Measurements from ENCODE around the gene MRPL32. TPM values are rescaled to one million over a fixed set of nuclear protein-coding genes. Genes with fewer than 3 reads are reported as not detected.

MRPL32 gene
- total RNA-seq, 3 donors from 2014 or later (not counting 1 experiment from before 2014, with no cell fraction given) = 22.5 to 36.9 (median 32.6) TPM

GRCh38 chr7:42982604-42983115 is 50.5 kb downstream of the MRPL32 start:
- H3K36me3 Mint-ChIP-seq = no peaks in the 10 kb centered on the region
- TF ChIP-seq, protein P1, sequence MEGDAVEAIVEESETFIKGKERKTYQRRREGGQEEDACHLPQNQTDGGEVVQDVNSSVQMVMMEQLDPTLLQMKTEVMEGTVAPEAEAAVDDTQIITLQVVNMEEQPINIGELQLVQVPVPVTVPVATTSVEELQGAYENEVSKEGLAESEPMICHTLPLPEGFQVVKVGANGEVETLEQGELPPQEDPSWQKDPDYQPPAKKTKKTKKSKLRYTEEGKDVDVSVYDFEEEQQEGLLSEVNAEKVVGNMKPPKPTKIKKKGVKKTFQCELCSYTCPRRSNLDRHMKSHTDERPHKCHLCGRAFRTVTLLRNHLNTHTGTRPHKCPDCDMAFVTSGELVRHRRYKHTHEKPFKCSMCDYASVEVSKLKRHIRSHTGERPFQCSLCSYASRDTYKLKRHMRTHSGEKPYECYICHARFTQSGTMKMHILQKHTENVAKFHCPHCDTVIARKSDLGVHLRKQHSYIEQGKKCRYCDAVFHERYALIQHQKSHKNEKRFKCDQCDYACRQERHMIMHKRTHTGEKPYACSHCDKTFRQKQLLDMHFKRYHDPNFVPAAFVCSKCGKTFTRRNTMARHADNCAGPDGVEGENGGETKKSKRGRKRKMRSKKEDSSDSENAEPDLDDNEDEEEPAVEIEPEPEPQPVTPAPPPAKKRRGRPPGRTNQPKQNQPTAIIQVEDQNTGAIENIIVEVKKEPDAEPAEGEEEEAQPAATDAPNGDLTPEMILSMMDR (IDR thresholded peaks at IDR 0.05) = no peak
- H3K4me3 ChIP-seq (ENCODE audit: low read length) = no peak overlapping the region
- H3K27me3 Mint-ChIP-seq (ENCODE audit: low read depth in 2 of 2) = peaks cover 14 to 18% of the 10 kb centered on the region in 2 donors
- H3K4me3 Mint-ChIP-seq = no peak overlapping the region
- H3K4me1 Mint-ChIP-seq = no peaks in the 10 kb centered on the region
- peaks cover 0 to 4% of the 10 kb centered on the region in 2 donors for H3K9me3 Mint-ChIP-seq
- DNase-seq (no peak), ATAC-seq (no peak)
- H3K9me3 ChIP-seq (ENCODE audit: control insufficient read depth, insufficient read depth, low read length) = no peaks in the 10 kb centered on the region
- H3K36me3 ChIP-seq (ENCODE audit: control insufficient read depth, insufficient read depth, low read length) = no peaks in the 10 kb centered on the region
- H3K27ac Mint-ChIP-seq = no peak overlapping the region
- no peak overlapping the region for H3K27ac ChIP-seq (ENCODE audit: low read length)
- H3K27me3 ChIP-seq (ENCODE audit: control insufficient read depth, insufficient read depth, low read length) = no peaks in the 10 kb centered on the region
- intact Hi-C loops (cut with micrococcal nuclease) = no loop called here
- no peaks in the 10 kb centered on the region for H3K4me1 ChIP-seq (ENCODE audit: control insufficient read depth, insufficient read depth, low read length)
- 88% methylated on average over 3 of the region's 3 CpGs for WGBS (ENCODE audit: insufficient coverage)

DNA sequence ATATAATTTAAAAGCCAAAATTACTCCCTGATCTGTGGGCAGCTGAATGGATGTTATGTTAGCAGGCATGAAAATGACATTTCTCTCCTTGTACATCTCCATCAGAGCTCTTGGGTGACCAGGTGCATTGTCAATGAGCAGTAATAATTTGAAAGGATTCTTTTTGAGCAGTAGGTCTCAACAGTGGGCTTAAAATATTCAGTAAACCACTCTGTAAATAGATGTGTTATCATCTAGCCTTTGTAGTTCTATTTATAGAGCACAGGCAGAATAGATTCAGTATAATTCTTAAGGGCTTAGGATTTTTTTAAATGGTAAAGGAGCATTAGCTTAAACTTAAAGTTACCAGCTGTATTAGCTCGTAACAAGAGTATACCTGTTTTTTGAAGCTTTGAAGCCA is 52.0 kb downstream of the MRPL32 start:
- Histone ChIP-seq H3K9me3 (ENCODE audit: control insufficient read depth, insufficient read depth, low read length) (no peaks in the 10 kb centered on the region), H3K27ac (ENCODE audit: low read length) (no peak overlapping the region), H3K27me3 (ENCODE audit: control insufficient read depth, insufficient read depth, low read length) (no peaks in the 10 kb centered on the region), H3K4me1 (ENCODE audit: control insufficient read depth, insufficient read depth, low read length) (no peaks in the 10 kb centered on the region), H3K4me3 (ENCODE audit: low read length) (no peak overlapping the region), H3K36me3 (ENCODE audit: control insufficient read depth, insufficient read depth, low read length) (no peaks in the 10 kb centered on the region)
- Mint-ChIP-seq H3K4me1 (no peaks in the 10 kb centered on the region), H3K4me3 (no peak overlapping the region), H3K36me3 (no peaks in the 10 kb centered on the region), H3K27ac (no peak overlapping the region), H3K27me3 (ENCODE audit: low read depth in 2 of 2) (peaks cover 9 to 21% of the 10 kb centered on the region in 2 donors), H3K9me3 (peaks cover 0 to 4% of the 10 kb centered on the region in 2 donors)
- intact Hi-C loops (cut with micrococcal nuclease) = no loop called here
- DNase-seq = no peak
- TF ChIP-seq, protein P1 (IDR thresholded peaks at IDR 0.05) = no peak
- WGBS (ENCODE audit: insufficient coverage) = 100% methylated on average over 1 of the region's 1 CpG
- ATAC-seq = no peak

DNA sequence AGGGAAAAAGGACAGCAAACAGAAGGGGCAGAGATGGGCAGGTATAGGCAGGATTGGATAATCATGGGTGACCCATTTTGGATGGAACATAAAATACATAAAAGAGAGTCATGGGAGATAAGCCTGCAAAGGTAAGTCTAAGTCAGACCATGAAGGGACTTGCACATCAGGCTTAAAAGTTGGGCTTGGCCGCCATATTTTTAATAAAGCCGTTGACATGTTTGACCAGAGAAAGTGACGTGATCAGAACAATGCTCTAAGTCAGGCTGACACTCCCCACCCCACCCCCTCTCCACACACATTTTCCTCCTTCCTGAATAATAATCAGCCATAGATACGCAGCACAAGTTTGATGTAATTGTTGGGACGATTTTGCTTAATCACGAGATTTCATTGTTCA is 54.0 kb downstream of the MRPL32 start:
- Mint-ChIP-seq H3K4me1 (no peaks in the 10 kb centered on the region), H3K27ac (no peak overlapping the region), H3K9me3 (peaks cover 0 to 4% of the 10 kb centered on the region in 2 donors), H3K4me3 (no peak overlapping the region), H3K36me3 (no peaks in the 10 kb centered on the region), H3K27me3 (ENCODE audit: low read depth in 2 of 2) (peaks cover 0 to 13% of the 10 kb centered on the region in 2 donors)
- DNase-seq (no peak), ATAC-seq (no peak)
- Histone ChIP-seq H3K36me3 (ENCODE audit: control insufficient read depth, insufficient read depth, low read length) (no peaks in the 10 kb centered on the region), H3K9me3 (ENCODE audit: control insufficient read depth, insufficient read depth, low read length) (no peaks in the 10 kb centered on the region), H3K4me1 (ENCODE audit: control insufficient read depth, insufficient read depth, low read length) (no peaks in the 10 kb centered on the region), H3K4me3 (ENCODE audit: low read length) (no peak overlapping the region), H3K27ac (ENCODE audit: low read length) (no peak overlapping the region), H3K27me3 (ENCODE audit: control insufficient read depth, insufficient read depth, low read length) (peaks cover 2% of the 10 kb centered on the region)
- intact Hi-C loops (cut with micrococcal nuclease) = no loop called here
- 83% methylated on average over 6 of the region's 6 CpGs for WGBS (ENCODE audit: insufficient coverage)
- TF ChIP-seq, protein P1 (IDR thresholded peaks at IDR 0.05) = no peak

GRCh38 chr7:42986781-42987248 is 54.6 kb downstream of the MRPL32 start:
- TF ChIP-seq, protein P1 (IDR thresholded peaks at IDR 0.05) = no peak
- Mint-ChIP-seq H3K9me3 (peaks cover 0 to 4% of the 10 kb centered on the region in 2 donors), H3K27ac (no peak overlapping the region), H3K36me3 (no peaks in the 10 kb centered on the region), H3K4me3 (no peak overlapping the region), H3K4me1 (no peaks in the 10 kb centered on the region), H3K27me3 (ENCODE audit: low read depth in 2 of 2) (peaks cover 6 to 13% of the 10 kb centered on the region in 2 donors)
- Histone ChIP-seq H3K4me1 (ENCODE audit: control insufficient read depth, insufficient read depth, low read length) (no peaks in the 10 kb centered on the region), H3K36me3 (ENCODE audit: control insufficient read depth, insufficient read depth, low read length) (no peaks in the 10 kb centered on the region), H3K4me3 (ENCODE audit: low read length) (no peak overlapping the region), H3K9me3 (ENCODE audit: control insufficient read depth, insufficient read depth, low read length) (no peaks in the 10 kb centered on the region), H3K27me3 (ENCODE audit: control insufficient read depth, insufficient read depth, low read length) (peaks cover 2% of the 10 kb centered on the region), H3K27ac (ENCODE audit: low read length) (no peak overlapping the region)
- WGBS (ENCODE audit: insufficient coverage) = 80% methylated on average over 1 of the region's 1 CpG
- DNase-seq (no peak), ATAC-seq (no peak)
- intact Hi-C loops (cut with micrococcal nuclease) = no loop called here
